ENCODE data around the gene FAM171A1.

GRCh38 chr10:15419279-15419874, 48.3 kb upstream of the FAM171A1 start:
- TF ChIP-seq POLR2A (IDR thresholded peaks at IDR 0.05) (no peak), CTCF (IDR thresholded peaks at IDR 0.05) (peak in 3 of 4 experiments; percentile 39 to 82 (median 54)), POLR2AphosphoS5 (IDR thresholded peaks at IDR 0.05) (no peak)

Data from prostate gland (tissue), 2 donors.